Femur (tissue), 1 donor: ENCODE data around the gene RHOH.
"Not testable (repeated sequence)": the region's sequence is repeated elsewhere in the genome, so short reads cannot be mapped to it uniquely, and the experiment has no call there.

Experiments
- DNase-seq: peaks from one replicate; pipeline ENCODE4 v3.0.0-alpha.2; 2017

RHOH gene, protein sequence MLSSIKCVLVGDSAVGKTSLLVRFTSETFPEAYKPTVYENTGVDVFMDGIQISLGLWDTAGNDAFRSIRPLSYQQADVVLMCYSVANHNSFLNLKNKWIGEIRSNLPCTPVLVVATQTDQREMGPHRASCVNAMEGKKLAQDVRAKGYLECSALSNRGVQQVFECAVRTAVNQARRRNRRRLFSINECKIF

DNA sequence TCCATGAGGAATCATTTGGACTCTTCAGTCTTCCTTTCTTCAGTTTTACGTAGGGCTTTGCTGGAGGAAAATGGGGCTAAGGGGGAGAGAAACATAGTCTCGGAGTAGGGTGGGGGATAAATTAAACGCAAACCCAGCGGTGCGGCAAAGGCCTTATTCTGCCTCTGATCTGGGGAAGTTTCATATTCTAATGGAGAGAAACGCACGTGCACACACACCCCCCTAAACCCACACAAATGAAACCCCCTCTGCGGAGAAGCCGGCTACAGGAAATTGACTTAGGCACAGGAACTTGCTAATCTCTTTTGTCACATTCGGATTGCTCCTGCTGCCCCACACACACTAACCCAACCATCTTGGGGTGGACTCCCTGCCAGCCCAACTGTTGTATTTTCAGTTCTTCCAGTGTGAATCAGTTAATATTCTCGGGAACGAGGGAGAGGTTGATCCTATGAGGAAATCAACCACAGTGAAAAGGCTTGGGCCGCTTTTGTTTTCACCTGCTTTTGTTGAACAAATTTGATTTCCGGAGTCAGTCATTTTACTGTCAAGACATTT lies at the start of gene RHOH:
RHOH (plus strand) TSS at position 308 of the 558 bp plus-strand sequence. CDS start 46,356 bp downstream, outside the sequence.
- DNase-seq = peak; percentile 36

DNA sequence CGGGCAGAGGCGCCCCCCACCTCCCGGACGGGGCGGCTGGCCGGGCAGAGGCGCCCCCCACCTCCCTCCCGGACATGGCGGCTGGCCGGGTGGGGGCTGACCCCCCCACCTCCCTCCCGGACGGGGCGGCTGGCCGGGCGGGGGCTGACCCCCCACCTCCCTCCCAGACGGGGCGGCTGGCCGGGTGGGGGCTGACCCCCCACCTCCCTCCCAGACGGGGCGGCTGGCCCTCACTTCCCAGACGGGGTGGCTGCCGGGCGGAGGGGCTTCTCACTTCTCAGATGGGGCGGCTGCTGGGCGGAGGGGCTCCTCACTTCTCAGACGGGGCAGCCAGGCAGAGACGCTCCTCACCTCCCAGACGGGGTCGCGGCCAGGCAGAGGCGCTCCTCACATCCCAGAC lies 49.3 kb upstream of the RHOH start:
- DNase-seq = not testable (repeated sequence)

DNA sequence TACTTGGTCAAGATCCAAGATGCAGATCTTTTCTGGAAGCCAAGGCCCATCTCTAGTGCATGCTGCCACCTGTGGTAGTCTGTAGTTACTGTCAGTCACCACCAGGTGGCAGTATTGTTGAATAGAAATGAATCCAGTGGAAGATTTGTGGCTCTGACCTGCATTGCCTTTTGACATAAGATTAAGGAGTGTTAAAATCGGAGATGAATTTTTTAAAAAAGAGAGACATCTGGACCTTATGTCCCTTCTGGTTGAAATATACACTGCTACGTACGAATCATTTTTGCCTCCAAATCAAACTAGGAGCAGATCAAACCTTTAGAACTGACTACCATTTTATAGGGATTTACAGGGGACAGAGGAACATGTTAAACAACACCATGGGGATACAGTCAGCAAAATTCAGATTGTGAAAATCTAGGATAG lies 46.9 kb upstream of the RHOH start:
- DNase-seq = peak; percentile 32

DNA sequence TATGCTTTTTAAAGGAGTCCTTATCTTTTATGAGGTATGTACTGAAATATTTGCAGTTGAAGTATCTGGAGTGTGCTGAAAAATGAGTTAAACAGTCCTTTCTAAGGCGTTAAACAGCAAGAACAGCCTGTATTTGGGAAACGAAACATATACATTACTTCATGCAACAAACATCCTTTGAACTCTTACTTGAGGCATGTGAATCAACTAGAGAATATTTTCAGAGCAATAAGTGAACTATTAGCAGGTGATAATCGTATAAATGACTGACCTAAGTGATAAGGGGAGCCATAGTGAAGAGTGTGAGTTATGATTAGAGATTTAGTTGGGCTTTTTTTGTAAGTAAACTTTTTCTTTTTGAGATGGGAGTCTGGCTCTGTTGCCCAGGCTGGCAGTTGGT lies 45.9 kb upstream of the RHOH start:
- DNase-seq = no peak

DNA sequence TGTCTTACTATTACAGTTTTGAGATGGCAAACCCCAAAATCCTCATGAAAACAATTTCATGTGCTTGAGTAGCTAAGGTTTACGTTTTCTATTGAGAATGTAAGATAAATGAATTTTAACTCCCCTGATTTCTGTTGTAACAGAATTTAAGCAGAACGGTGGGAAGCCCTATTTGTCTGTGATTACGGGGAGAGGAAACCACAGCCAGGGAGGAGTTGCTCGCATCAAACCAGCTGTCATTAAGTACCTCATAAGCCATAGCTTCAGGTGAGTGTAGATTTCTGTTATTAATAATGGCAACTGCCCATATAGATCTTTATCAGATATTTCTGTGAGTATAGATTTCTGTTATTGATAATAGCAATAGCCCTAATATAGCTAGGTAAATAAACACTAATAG lies 44.2 kb upstream of the RHOH start:
- DNase-seq = no peak

DNA sequence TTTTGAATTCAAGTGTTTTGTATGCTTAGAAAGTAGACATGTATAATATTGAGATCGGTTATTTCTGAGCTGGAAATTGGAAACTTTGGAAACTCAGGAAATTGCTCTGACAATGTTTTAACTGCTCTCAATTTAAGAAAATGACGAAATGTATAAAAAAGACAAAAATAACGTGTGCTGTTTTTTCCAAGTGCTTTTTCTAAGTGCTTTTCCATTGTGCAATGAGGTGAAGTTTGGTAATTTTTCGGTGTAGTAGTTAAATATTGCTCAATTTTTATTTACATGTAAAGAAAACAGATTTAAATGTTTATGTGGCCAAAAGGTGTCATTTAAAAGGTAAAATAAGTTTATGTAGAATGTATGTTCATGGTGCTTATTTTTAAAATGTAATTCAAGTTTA lies 39.4 kb upstream of the RHOH start:
- no peak for DNase-seq

DNA sequence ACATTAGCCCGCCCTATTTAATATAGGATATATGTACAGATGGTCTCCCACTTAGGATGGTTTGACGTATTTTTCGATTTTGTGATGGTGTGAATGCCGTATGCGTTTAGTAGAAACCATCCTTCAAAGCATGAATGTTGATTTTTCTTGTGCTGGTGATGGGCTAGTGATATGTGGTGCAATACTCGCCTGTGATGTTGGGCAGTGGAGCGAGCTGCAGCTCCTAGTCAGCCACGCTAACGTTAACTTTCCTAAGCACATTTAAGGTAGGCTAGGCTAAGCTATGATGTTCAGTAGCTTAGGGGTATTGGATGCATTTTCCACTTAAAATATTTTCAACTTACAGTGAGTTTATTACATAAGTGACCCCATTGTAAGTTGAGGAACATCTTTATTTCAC lies 36.6 kb upstream of the RHOH start:
- no peak for DNase-seq

DNA sequence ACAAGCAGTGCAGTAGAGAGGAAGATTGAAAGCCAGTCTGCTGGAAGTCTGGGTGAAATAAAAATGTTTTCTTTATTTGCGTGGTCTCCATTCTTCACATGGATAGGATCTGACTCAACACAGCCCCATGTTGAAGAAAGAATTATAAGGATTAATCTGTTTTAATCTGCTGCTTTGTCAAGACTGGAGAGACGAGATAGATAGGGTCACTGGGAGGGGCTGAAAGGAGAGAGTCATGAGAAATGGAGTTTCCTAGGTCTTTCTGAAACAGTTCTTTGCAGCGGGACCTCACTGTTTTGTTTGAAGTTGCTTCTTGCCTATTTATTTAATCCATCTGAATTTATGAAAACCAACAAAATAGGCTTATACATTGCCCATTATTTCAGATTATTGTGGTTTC lies 32.4 kb upstream of the RHOH start:
- DNase-seq = no peak

DNA sequence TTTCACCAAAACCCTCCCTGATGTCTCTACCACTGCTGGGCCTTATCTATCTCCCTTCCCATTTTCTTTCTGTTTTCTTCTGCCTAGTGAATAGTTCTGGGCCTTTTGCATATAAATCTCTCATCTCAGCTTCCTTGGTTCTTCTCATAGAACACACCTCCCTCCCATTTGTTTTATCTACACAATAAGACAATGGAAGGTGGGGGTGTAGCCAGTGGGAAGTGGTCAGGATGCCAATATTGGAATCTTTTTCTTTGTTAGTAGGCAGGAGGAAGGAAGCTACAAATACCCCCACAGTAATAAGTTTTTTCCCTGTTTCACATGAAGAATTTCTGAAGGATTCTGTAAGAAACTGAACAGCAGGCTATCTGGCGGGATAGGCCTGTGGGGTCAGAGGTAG lies 30.9 kb upstream of the RHOH start:
- DNase-seq = no peak

DNA sequence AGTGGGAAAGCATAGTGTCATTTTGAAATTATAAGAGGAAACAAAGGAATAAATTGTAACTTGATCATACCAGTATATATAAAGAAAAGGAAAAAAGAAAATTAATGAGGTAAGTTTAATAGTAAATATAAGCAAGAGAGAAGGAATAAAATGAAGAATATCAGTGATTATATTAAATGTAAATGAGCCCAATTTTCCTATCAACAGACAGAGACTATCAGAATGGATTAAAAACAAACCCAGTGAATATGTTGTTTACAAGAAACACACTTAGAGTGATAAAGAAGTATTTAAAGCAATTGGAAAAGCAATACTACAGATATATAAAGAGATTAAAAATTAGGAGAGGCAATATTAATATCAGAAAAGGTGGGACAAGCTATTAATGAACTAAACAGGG lies 28.8 kb upstream of the RHOH start:
- DNase-seq = no peak

DNA sequence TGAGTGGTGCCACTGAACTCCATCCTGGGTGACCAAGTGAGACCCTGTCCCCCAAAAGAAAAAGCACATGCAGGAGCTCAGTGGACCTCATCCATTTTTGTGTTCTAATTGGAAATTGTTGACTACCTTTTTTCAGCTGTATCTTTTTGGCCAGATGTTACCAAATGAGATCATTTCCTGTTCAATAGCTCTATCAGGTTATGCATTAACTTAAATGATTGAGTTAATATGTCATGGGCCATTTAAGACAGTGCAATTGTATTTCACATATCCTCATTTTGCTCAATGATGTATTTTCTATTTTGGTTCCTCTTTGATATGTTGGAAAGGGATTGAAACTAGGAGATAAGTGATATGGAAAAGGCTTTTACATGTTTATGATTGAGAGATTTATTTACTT lies 26.2 kb upstream of the RHOH start:
- no peak for DNase-seq

DNA sequence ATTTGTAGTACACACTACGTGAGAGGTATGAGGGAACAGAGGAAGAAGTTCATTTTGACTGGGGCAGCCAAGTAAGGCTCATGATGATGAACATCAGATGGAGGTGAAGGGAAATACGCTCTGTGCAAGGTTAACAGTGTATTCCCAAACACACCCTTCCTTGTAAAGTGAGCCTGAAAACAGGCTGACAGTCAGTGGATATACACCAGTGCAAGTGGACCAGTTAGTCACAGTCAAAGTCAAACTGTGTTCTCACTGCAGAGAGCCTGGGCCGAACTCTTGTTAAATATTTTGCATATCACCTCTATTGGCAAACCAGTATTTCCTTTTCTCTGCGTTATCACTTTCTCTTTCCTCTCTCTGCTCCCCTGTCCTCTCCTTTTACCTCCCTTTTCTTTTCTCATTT lies 23.4 kb upstream of the RHOH start:
- no peak for DNase-seq

DNA sequence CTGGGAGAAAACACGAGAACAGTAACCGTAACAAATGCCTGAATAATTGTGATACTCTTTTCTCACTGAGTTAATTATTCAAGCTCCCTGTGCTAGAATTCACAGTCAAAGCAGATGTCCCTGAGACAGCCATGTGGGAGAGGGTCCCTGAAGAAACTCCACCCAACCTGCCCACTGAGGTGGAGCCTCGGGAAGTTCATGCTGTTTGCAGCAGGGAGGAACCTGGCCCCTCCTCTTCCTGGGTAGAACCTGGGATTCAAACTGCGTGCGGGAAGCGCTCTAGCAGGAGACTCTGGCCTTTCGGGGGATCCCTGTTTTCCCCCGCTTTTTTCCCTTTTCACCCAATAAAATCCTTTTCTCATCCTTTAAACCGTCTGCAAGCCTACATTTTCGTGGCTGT lies 20.2 kb upstream of the RHOH start:
- DNase-seq = no peak

DNA sequence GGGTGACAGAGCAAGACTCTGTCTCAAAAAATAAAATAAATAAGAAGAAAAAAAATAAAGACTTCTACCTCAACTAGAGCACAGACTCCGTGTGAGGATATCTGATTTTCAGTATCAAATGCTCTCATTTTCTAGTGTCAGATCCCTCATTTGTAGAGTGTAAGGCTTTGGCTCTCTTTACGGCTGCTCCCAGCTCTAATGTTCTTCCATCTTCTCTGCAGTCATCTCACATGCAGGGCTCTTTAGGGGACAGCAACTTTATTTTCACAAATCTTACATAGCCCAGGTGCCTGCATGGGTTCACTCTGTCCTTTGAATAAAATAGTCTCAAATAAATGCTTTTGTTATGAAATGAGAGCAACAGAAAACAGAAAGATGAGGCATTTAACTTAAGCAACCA lies 19.2 kb upstream of the RHOH start:
- no peak for DNase-seq

DNA sequence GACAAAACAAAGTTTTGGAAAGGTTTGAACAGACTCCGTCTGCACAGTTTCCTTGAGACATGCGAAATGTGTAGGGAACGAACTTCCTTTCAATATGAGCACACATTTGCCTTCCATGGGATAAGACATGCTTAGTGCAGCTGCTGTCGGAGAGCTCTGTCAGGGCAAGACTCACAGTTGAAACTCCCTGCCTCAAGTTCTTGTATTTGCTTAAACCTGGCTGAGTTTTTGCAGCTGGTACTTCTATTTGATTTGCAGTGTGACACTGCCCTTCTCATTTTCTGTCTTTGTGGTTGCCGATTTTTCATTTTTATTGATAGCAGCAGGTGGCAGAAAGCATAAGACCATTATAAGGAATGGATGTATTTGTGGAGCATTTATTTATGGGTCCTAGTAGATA lies 18.2 kb upstream of the RHOH start:
- no peak for DNase-seq

DNA sequence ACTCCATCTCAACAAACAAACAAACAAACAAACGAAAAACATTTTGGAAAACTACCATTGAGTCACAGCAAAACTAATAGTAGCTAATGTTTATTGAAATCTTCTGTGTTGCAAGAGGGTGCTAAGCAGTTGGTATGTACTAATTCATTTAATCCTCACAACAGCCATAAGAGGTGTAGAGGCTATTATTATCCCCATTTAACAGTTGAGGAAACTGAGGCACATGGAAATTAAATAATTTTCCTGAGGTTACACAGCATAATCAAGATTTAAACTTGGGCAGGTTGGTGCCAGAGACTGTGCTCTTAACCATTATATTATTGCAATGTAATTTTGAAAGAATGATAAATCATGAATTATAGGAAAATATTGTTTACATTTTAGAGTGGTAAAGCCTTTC lies 17.5 kb upstream of the RHOH start:
- no peak for DNase-seq

DNA sequence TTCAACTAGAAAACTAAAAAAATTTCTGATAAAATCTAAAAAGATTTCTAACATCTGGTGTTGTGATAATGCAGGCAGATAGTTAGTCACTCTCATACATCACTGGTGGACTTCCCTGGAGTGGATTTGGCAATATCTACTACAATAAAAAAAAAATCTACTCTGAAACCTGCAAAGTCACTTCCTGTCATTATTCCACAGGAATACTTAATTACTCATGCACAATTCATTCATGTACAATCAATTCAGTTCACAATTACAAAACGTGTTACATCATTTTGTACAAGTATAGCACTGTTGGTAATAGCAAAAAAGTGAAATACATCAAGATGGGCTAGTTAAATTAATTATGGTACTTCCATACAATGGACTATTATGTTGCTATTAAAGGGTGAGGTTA lies 16.5 kb upstream of the RHOH start:
- no peak for DNase-seq

DNA sequence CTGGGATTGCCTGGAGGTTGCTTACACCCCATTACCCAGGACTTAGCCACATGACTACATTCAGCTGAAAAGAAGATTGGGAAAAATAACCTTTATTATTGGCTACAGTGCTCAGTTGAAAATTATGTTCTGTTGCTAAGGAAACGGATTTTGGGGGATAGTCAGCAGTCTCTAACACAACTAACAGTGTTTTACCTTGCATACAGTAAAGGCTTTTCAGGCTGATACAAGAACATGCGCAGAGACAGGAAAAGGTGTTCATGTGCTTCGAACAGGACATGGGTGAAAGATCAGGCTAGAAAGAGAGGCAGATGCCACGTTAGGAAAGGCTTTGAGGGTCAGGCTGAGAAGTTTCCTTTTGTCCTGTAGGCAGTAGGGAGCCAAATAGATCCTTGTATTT lies 14.8 kb upstream of the RHOH start:
- DNase-seq = no peak

DNA sequence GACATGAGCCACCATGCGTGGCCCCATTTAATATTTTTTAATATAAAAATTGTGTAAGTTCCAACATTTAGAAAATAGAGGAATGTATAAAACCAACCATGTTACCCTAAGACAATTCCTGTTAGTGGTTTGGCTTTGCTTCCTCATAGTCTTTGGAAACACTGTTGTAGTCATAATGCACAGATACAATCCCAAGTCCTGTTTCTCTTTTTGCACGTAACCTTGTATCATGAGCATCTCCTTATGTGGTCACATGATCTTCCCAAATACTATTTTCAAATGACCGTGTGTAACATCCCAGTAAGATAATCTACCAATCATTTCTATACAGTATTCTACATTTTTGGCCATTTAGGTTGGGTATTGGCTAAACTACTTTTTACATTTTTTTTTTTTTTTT lies 13.9 kb upstream of the RHOH start:
- DNase-seq = no peak

DNA sequence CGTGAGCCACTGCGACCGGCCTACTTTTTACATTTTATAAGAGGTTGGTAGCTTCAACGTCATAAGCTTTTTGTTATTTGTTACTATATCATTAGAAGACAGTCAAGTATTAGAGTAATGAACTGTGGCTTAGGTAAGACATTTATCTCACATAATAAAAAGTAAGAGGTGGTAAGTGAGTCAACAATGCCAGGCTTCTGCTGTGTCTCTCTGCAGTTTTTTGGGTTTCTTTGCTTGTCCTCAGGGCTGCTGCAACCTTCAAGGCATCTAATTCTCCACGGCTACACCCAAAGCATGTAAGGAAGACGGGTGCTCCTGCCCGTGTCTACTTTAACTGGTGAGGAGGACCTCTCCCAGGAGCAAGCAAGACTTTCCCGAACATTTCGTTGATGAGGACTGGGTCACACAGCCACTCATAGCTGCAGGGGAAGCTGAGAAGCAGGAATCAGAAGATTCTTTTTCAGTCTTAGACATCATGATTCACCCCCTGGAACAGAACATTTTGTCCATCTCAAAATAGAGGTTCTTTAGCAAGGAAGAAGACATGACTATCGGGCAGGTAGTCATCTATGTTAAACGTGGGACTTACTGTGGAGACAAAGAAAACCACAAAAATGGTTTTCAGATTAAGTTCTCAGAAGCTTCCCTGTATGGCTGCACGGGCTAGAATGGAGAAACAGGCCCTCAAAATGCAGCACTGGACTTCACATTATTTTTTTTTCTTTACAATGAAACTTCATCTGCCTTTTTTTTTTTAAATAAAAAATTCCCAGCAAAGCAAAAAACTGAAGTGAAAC lies 13.0 kb upstream of the RHOH start:
- DNase-seq = no peak

DNA sequence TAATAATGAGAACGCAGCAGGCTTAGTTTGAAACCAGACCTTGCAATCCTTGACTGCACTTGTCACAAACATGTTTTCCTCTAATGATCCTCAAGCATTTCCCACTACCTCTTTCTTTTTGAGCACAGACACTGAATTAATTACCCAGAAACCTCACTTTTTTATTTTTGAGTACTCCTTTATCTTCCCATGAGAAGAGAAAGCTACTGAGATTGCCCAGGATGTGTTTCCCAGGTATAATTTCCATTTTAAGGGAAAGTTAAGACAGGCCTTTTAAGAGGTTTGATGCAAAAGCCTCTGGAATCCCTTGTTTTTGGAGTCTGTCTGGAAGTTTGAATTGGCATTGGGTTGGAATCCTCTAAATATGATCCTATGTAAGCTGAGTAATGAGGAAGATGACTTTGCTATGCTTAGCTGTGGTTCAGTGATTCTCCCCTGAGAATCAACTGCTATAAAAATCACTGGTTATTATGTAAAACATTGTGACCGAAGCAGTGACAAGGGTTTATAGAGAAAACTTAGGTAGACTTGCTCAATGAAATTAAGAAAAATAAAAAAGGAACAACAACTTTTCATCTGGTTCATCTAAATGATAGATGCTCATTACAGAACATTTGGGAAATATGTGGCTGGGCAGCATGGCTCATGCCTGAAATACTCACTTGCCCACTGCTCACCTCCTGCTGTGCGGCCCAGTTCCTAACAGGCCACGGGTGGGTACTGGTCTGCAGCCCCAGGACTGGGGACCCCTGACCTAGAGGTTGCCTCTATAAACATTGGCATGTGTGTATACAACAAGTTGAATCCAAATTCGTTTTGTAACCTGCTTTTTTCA lies 10.8 kb upstream of the RHOH start:
- DNase-seq = no peak

DNA sequence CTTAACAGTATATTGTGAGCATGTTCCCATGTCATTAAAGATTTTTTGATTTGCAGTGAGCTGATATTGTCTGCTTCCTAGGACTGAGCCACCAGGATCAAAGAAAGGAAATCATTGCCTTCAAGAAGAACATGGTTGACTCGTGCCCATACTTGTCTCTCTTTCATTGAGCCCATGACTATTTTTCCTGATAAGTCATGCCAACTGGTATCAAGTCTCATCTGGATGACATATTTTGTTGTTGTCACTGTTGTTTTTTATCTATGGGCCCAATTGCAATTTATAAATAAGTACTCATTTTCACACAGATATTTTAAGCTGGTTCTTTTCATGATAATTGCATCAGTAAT lies 10.2 kb upstream of the RHOH start:
- DNase-seq = no peak

DNA sequence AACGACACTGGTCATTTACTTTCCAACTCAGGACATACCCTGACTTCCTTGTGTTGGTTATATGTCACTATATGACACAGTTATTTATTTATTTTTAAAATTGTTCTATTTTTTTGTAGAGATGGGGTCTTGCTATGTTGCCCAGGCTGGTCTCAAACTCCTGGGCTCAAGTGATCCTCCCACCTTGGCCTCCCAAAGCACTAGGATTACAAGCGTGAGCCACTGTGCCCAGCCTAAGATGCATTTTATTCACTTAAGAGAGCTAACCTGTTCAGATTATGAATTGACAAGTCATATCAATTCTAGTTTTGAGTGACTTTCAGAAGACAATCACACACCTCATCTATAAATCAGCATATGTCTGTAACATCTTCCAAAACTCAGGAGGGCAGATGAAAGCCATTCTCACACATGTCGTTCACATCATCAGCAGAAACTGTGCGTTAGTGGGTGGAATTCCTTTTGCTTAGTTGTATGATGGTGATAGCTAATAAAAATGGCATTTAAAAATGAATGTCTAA lies 9.4 kb upstream of the RHOH start:
- DNase-seq = no peak

DNA sequence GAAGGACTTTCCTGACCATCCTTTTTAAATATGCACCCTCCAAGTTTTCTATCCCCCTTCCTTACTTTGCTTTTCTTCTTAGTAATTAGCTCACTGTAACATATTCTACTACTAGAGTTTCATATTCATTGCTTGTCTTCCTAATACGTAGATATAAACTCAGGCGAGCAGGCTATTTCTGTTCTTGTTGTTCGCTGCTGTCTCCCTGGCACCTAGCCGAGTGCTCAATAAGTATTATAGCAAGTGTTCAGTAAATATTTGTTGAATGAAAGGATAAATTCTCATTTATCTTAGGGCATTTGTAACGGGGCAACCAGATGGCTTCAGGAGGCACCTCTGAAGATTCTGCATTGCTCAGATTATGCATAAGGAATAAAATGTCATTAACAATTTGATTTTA lies 6.8 kb upstream of the RHOH start:
- no peak for DNase-seq
